ENCODE results near the gene IDH3G. TPM values are rescaled to one million over a fixed set of nuclear protein-coding genes. Genes with fewer than 3 reads are reported as not detected.

IDH3G gene
- total RNA-seq: 50.8 and 64.3 TPM in 2 replicates

DNA sequence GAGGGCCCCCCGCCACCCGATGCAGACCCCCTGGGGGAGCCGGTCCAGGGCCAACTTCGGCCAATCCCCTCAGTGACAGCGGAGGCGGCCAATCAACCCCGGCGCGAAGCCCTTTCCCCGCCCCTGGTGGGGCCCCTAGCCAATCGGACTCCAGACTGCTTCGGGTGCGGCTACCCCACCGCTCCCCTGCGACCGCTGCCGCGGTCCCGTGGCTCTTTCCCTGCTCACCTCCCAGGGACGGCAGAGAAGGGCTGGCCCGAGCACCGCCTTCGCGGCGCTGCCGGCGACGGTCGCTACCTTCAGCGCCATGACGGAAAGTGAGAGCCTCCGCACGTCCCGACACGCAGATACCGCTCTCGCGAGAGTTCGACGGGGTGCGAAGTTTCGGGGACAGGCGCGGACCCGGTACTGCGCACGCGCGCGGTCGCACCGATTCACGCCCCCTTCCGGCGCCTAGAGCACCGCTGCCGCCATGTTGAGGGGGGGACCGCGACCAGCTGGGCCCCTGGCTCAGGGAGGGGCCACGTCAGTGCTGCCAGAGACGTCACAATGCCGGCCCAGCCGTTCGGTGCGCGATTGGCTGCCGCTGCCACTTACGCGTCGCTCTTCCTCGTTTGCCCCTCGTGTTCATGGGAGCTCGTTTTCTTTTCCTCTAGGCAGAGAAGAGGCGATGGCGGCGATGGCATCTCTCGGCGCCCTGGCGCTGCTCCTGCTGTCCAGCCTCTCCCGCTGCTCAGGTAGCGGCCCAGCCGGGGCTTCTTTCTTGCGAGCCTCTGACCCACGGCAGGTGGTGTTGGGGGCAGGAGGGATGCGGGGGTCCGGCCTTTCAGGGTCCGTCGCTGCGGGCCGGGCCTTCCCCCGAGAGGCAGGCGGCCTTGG is at the start of gene IDH3G, which contains the start of gene SSR4:
Gene IDH3G (minus strand): TSS at position 358 of the 879 bp plus-strand sequence. CDS start 49 bp downstream, at position 309.
Gene SSR4 (plus strand): TSS at position 651 of the 879 bp plus-strand sequence. CDS start 20 bp downstream, at position 671.

DNA sequence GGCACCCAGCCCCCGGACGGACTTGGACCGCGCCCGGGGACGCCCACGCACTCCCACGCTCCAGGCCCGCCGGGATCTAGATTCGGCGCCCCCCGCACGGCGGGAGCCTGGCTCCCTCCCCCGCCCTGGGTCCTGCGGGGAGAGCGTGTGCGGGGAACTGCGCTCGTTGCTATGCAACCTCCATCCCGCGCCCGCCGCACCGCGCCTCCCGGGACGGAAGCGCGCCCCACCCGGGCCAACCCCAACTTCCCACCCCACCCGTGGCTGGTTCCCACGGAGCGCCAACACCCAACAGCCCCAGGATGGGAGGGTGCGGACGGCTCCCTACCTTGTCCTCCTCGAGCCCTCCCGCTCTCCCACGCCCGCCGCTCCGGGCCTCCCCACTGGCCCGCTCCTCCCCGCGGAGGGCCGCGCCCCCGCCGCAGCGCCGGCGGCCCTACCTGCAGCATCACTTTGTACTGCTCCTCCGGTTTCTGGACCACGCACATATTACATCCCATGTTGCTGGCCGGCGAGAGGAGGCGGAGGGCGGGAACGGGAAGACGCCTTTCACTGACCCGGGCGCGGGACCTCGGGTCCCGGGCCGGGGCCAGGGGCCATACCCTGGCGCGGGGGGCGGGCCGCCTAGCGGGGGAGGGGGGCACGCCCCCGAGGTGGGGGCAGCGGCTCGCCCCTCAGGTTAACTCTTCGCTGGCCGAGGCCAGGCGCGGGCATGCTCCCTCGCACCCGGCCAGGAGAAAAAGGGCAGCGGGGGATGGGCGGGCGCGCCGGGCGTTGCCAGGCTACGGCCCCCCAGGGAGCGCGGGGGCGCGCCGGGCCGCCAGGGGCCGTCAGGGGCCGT is 35.8 kb upstream of the IDH3G start, which contains the start of gene PDZD4:
Gene PDZD4 (minus strand): TSS at position 746 of the 841 bp plus-strand sequence. CDS start 246 bp downstream, at position 500.

GRCh38 chrX:153780678-153781427 is 13.3 kb downstream of the IDH3G start, which contains the start of gene SRPK3:
Gene SRPK3, plus strand, starts transcription at chrX:153781041. Its CDS starts 46 bp downstream, at chrX:153781087.

GRCh38 chrX:153763989-153764755 is 30.0 kb downstream of the IDH3G start, which contains the start of gene PLXNB3:
Gene PLXNB3, plus strand, starts transcription at chrX:153764249. Its CDS starts 1,287 bp downstream, at chrX:153765536.

Other genes starting within 250 kb of the IDH3G start
- gene CCNQ, start 195.2 kb downstream of the IDH3G start, total RNA-seq: 28.7 and 33.4 TPM in 2 replicates
- gene DUSP9, start 147.2 kb downstream of the IDH3G start, total RNA-seq: under 0.01 TPM in 1 of 2 replicates, not detected in the other
- gene PNCK, start 120.6 kb downstream of the IDH3G start, total RNA-seq: not detected in 2 replicates
- gene SLC6A8, start 106.4 kb downstream of the IDH3G start, total RNA-seq: 6.6 and 8.4 TPM in 2 replicates
- gene BCAP31, start 70.0 kb downstream of the IDH3G start, total RNA-seq: 119 and 149 TPM in 2 replicates
- 8.4 and 8.8 TPM in 2 replicates for gene ABCD1, start 69.5 kb downstream of the IDH3G start, total RNA-seq
- gene PLXNB3, start 30.1 kb downstream of the IDH3G start, total RNA-seq: 4.4 and 4.9 TPM in 2 replicates
- 0.39 TPM in 1 of 2 replicates, not detected in the other for gene SRPK3, start 13.3 kb downstream of the IDH3G start, total RNA-seq
- 102 and 193 TPM in 2 replicates for gene SSR4, start 293 bp upstream of the IDH3G start, total RNA-seq
- gene PDZD4, start 36.2 kb upstream of the IDH3G start, total RNA-seq: under 0.01 and 0.20 TPM in 2 replicates
- under 0.01 and 0.39 TPM in 2 replicates for gene L1CAM, start 91.8 kb upstream of the IDH3G start, total RNA-seq
- gene AVPR2, start 110.3 kb upstream of the IDH3G start, total RNA-seq: not detected in 2 replicates
- 0.37 and 0.39 TPM in 2 replicates for gene ARHGAP4, start 131.9 kb upstream of the IDH3G start, total RNA-seq
- 70.4 and 74.6 TPM in 2 replicates for gene NAA10, start 140.7 kb upstream of the IDH3G start, total RNA-seq
- 3.7 TPM in 2 replicates for gene RENBP, start 150.3 kb upstream of the IDH3G start, total RNA-seq
- gene HCFC1, start 177.4 kb upstream of the IDH3G start, total RNA-seq: 26.8 and 40.7 TPM in 2 replicates
- gene TMEM187, start 178.4 kb upstream of the IDH3G start, total RNA-seq: 6.5 and 7.3 TPM in 2 replicates
- gene IRAK1, start 225.5 kb upstream of the IDH3G start, total RNA-seq: 59.2 and 79.8 TPM in 2 replicates